D721Med (cell line): ENCODE results near the gene STT3B.

ENCODE experiments used
- DNase-seq: peaks from one replicate; pipeline ENCODE4 v3.0.0; 2011; ENCODE audit warnings: low spot score; ENCODE audit not compliant: insufficient read length
- FAIRE-seq: peaks from 2 replicates; lab custom pipeline; 2011; peaks lifted over from hg19 to GRCh38; lab: Jason Lieb, UNC
- TF ChIP-seq, protein P1 (sequence below): IDR thresholded peaks from 2 replicates; pipeline ENCODE4 v1.5.1; 2012; ENCODE audit warnings: mild to moderate bottlenecking, control low read depth; ENCODE audit not compliant: insufficient read depth; ENCODE audit errors: missing control alignments

Gene STT3B

DNA sequence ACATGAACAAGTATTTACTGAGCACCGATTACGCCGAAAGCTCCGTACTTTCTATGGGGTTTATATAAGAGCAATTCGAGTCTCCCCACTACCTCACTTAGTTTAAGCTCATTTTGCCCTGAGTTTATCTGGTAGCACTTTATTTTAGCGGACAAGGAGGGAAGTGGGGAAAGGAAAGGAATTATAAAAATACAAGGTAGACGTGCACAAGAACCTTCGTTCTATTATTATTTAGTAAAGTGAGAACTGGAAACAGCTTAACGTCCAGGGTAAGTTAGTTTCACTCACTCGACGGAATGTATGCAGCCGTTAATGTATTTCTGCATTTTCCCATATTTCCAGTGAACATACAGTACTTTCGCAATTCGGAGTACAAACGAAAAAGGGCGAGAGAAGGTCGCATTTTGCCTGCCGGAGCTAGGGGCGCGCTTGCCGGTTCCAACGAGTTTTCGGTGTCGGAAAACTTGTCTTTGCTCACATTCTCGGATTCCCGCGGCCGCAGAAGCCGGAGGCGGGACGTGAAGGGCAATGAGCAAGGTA lies 1.2 kb upstream of the STT3B start:
- DNase-seq (no peak), FAIRE-seq (no peak)
- TF ChIP-seq, protein P1, sequence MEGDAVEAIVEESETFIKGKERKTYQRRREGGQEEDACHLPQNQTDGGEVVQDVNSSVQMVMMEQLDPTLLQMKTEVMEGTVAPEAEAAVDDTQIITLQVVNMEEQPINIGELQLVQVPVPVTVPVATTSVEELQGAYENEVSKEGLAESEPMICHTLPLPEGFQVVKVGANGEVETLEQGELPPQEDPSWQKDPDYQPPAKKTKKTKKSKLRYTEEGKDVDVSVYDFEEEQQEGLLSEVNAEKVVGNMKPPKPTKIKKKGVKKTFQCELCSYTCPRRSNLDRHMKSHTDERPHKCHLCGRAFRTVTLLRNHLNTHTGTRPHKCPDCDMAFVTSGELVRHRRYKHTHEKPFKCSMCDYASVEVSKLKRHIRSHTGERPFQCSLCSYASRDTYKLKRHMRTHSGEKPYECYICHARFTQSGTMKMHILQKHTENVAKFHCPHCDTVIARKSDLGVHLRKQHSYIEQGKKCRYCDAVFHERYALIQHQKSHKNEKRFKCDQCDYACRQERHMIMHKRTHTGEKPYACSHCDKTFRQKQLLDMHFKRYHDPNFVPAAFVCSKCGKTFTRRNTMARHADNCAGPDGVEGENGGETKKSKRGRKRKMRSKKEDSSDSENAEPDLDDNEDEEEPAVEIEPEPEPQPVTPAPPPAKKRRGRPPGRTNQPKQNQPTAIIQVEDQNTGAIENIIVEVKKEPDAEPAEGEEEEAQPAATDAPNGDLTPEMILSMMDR: no peak

DNA sequence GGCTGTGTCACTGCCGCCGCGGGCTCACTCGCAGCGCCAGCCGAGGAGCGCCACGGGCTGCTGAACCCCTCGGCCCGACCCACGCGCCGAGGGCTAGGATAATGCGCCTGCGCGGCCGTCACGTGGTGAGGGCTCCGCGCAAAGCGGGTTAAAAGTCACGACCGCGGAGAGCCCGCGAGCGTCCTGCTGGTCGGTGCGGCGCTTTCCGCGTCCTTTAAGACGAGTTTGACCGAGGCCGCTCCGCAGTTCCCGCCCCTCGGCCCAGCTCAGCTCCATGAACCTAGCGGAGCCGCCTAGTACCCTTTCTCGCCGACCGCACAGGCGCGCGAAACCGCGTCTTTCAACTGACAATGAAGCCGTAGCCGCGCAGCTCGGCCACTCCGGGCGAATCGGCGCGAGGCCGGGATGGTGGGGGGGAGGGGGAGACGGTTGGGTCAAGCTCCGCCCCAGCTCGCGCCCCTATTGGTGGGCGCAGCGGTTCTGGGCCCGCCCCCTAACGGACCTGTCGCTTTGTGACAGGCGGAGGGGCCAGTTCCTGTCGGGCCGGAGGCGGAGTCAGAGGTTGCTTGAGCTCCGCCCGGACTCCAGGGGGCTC lies 636 bp upstream of the STT3B start:
- TF ChIP-seq, protein P1: peak; percentile 0
- FAIRE-seq: no peak
- DNase-seq: peak; percentile 75

DNA sequence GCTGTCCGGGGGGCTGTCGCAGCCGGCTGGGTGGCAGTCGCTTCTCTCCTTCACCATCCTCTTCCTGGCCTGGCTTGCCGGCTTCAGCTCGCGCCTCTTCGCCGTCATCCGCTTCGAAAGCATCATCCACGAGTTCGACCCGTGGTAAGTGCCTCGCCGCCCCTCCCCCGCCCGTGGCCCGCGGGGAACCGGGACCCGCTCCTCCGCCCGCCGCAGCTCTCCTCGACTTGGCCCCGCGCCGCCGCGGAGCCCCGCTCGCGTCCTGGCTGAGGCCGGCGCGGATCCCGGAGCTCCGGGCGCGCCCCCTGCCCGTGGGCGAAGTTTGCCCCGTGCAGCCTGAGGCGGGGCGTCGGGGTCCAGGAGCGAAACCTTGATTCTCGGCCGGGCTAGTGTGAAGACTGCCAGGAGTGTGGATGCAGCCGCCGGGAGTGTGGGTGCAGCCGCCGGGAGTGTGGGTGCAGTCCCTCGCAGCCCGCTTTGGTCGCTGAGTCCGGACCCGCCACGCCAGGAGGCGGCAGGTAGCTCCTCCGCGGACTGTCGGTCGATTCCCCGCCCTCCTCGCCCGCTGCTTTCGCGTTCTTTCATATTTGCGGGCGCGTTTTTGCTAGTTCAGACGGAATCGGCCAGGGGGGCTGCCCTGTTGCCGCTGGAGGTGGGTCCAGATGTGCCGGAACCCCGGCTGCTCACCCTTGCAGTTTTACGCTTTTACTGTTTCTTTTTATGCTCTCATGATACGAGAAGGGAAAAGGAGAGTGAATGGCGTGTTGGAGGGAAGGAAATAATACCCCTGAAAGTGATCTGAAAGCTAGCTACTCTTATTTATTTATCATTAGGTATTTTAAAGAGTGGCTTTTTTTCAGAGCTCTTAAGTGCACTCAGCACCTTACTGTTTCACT lies 692 bp downstream of the STT3B start:
- TF ChIP-seq, protein P1: no peak
- FAIRE-seq (no peak), DNase-seq (no peak)

DNA sequence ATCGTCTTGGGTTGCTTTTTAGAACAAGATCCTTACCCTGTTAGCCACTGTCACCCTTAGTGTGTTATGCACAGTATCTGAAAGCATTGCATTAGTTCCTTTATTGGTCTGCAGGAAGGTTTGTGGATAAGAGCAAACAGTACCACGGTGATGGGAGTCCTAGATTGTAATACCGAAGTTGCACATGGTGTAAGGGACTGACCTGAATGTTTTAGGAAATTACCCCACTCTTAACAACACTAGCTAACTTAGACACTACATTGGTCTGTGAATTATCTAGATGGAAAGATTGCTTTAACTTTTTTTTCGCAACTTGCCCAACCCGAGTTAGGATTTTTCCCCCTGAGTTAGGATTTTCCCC lies 1.3 kb downstream of the STT3B start:
- TF ChIP-seq, protein P1: no peak
- DNase-seq: no peak
- no peak for FAIRE-seq

DNA sequence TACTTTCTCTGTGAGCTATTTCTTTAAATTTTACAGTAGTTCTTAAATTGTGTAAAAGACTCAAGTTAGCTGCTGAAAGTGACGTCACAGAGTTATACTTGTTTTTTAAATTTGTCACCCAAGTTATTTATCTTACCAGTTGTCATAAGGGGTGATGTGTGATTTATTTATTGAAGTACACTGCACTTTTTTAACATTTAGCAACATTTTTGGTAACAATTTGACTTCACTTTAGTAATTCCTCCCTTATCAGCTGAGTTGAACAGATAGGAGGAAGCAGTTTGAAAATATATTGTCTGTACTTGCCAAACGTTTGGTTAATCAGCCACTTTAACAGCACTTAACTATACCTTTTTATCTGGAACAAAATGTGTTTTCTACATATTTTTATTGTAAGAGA lies 3.8 kb downstream of the STT3B start:
- no peak for FAIRE-seq
- DNase-seq: no peak
- TF ChIP-seq, protein P1: no peak

DNA sequence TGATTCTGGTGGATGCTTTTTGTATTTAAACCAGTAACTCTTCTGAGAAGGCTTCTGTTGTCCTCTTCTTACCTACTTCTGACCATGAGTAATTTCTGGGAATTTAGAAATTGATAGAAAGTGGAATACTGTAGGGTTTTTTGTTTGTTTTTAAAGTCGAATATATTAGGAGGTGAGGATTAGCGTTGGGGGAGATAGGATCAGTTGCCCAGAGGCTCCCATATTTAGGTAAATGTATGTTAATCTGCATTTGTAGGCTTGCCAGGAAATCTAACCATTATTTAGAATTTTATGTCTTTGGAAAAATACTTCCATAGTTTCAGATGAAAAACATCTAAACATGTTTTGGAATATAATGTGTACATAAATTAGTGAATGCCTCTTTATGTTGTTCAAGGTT lies 6.1 kb downstream of the STT3B start:
- TF ChIP-seq, protein P1: no peak
- no peak for DNase-seq
- FAIRE-seq: no peak
